Testis (tissue), 3 donors: ENCODE measurements around the gene RNF114. TPM values are rescaled to one million over a fixed set of nuclear protein-coding genes. Genes with fewer than 3 reads are reported as not detected.

ENCODE experiments used
- DNase-seq: peaks from one replicate; pipeline ENCODE4 v3.0.0-alpha.2; 2019
- H3K27ac ChIP-seq, 2 donors: fragments of 200-600 bp; sonication (generic); one replicate each; pipeline ENCODE4 v1.5.1; 2019
- H3K27me3 ChIP-seq: fragments of 200-600 bp; sonication (generic); one replicate; pipeline ENCODE4 v1.5.1; 2019
- H3K36me3 ChIP-seq: fragments of 200-600 bp; sonication (generic); one replicate; pipeline ENCODE4 v1.5.1; 2017; ENCODE audit warnings: low read depth; ENCODE audit errors: missing control alignments
- H3K4me1 ChIP-seq: fragments of 200-600 bp; sonication (generic); one replicate; pipeline ENCODE4 v1.5.1; 2019
- H3K4me3 ChIP-seq, 2 donors: fragments of 200-600 bp; sonication (generic); one replicate each; pipeline ENCODE4 v1.5.1; 2017 to 2019
- H3K9me3 ChIP-seq: fragments of 200-600 bp; sonication (generic); one replicate; pipeline ENCODE4 v1.5.1; 2017
- CTCF ChIP-seq, 3 experiments: fragments of 450-650 bp in 2 of 3; fragments of 200-600 bp in 1 of 3; sonication (generic) in 1 of 3; IDR thresholded peaks; one replicate each; pipeline ENCODE4 v1.5.1; 2016 to 2019; ENCODE audit warnings: antibody characterized with exemption in 3 of 3, mild to moderate bottlenecking in 2 of 3, moderate library complexity in 1 of 3
- POLR2A ChIP-seq: fragments of 450-650 bp; IDR thresholded peaks from one replicate; pipeline ENCODE4 v1.6.1; 2017; ENCODE audit warnings: antibody characterized with exemption, mild to moderate bottlenecking, moderate library complexity
- WGBS, 2 donors: methylation state at CpG; one replicate each; pipeline ENCODE4 v1.1.5; 2018; 5-methylcytosine and 5-hydroxymethylcytosine counted together
- intact Hi-C: fragments of 100-400 bp; cut with DNase I; formaldehyde crosslinking; loops from one replicate; pipeline ENCODE4 v1.15.1; 2023; ENCODE audit warnings: low total_unique reads
- polyA plus RNA-seq: library from polyadenylated mRNA; stranded (reverse); fragments of 350-450 nt; fragmentation: Illumina TruSeq; extraction: RNeasy Lipid Tissue Mini Kit (QIAGEN cat#74804); gene quantifications from one replicate; pipeline ENCODE4 v1.2.3, GENCODE V29; 2014; ENCODE audit warnings: low read depth, low replicate concordance; ENCODE audit not compliant: insufficient read depth
- total RNA-seq, 2 donors: library from RNA; depleted of rRNA; stranded (reverse); fragments of >200 nt; gene quantifications; one replicate each; pipeline ENCODE4 v1.2.3, GENCODE V29; 2016

Gene RNF114
- total and polyA plus RNA-seq, 3 donors from 2014 or later: 472 to 531 (median 479) TPM

- WGBS, 2 donors: 90 to 94% methylated on average over 17 of the region's 17 CpGs
- H3K36me3 ChIP-seq: no peaks in the 10 kb centered on the region
- DNase-seq: no peak
These were observed 31.6 kb upstream of the RNF114 start for GRCh38 chr20:49904440-49905214.

GRCh38 chr20:49905415-49906091 is 30.6 kb upstream of the RNF114 start:
- H3K4me3 ChIP-seq: no peak overlapping the region
- 83 to 92% methylated on average over 15 to 29 of the region's 29 CpGs for WGBS, 2 donors
- H3K27me3 ChIP-seq: no peaks in the 10 kb centered on the region
- no peak for DNase-seq
- H3K36me3 ChIP-seq: no peaks in the 10 kb centered on the region
- no peaks in the 10 kb centered on the region for H3K9me3 ChIP-seq
- intact Hi-C loops: no loop called here
- TF ChIP-seq POLR2A: no peak
- TF ChIP-seq CTCF (IDR thresholded peaks at IDR 0.05): no peak
- H3K4me1 ChIP-seq: peaks cover 7% of the 10 kb centered on the region
- no peak overlapping the region for H3K27ac ChIP-seq

More at GRCh38 chr20:49904440-49905214, 31.6 kb upstream of the RNF114 start:
- H3K27ac ChIP-seq: no peak overlapping the region
- intact Hi-C loops: no loop called here
- H3K4me3 ChIP-seq: no peak overlapping the region
- H3K9me3 ChIP-seq: no peaks in the 10 kb centered on the region
- H3K27me3 ChIP-seq: no peaks in the 10 kb centered on the region
- TF ChIP-seq POLR2A (no peak), CTCF (IDR thresholded peaks at IDR 0.05) (no peak)
- peaks cover 2% of the 10 kb centered on the region for H3K4me1 ChIP-seq

- TF ChIP-seq POLR2A (no peak), CTCF (IDR thresholded peaks at IDR 0.05) (no peak)
- Histone ChIP-seq H3K4me1 (peaks cover 7% of the 10 kb centered on the region), H3K27ac (no peak overlapping the region), H3K27me3 (no peaks in the 10 kb centered on the region), H3K9me3 (no peaks in the 10 kb centered on the region), H3K4me3 (no peak overlapping the region), H3K36me3 (no peaks in the 10 kb centered on the region)
- intact Hi-C loops: no loop called here
- DNase-seq: no peak
- 82 to 94% methylated on average over 5 to 37 of the region's 37 CpGs for WGBS, 2 donors
These were observed 30.0 kb upstream of the RNF114 start for GRCh38 chr20:49906101-49906604.

GRCh38 chr20:49906615-49907154 is 29.5 kb upstream of the RNF114 start:
- Histone ChIP-seq H3K27me3 (no peaks in the 10 kb centered on the region), H3K4me1 (peaks cover 7% of the 10 kb centered on the region), H3K9me3 (no peaks in the 10 kb centered on the region), H3K4me3 (no peak overlapping the region), H3K27ac (no peak overlapping the region), H3K36me3 (no peaks in the 10 kb centered on the region)
- no peak for DNase-seq
- 88 to 92% methylated on average over 15 of the region's 15 CpGs for WGBS, 2 donors
- intact Hi-C loops: no loop called here
- TF ChIP-seq POLR2A (no peak), CTCF (IDR thresholded peaks at IDR 0.05) (no peak)
